Amygdala (tissue), 56 donors: ENCODE measurements around the gene ARHGAP18.
A peak's percentile ranks its signal among the peaks of the same experiment; 100 is the strongest.

Experiments used
- DNase-seq, 56 donors: peaks; one replicate each; lab custom pipeline; 2025; lab: John Stamatoyannopoulos, UW

The ARHGAP18 gene

DNA sequence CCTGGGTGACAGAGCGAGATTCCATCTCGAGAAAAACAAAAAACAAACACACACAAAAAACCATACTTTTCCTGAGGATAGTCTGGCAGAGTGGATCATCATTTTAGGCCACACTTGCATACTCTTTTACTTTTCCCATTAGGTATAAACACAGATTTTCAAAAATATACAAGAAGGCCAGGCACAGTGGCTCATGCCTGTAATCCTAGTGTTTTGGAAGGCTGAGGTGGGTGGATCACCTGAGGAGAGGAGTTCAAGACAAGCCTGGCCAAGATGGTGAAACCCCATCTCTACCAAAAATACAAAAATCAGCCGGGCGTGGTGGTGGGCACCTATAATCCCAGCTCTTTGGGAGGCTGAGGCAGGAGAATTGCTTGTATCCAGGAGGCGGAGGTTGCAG, 85.5 kb downstream of the ARHGAP18 start:
- no peak for DNase-seq

DNA sequence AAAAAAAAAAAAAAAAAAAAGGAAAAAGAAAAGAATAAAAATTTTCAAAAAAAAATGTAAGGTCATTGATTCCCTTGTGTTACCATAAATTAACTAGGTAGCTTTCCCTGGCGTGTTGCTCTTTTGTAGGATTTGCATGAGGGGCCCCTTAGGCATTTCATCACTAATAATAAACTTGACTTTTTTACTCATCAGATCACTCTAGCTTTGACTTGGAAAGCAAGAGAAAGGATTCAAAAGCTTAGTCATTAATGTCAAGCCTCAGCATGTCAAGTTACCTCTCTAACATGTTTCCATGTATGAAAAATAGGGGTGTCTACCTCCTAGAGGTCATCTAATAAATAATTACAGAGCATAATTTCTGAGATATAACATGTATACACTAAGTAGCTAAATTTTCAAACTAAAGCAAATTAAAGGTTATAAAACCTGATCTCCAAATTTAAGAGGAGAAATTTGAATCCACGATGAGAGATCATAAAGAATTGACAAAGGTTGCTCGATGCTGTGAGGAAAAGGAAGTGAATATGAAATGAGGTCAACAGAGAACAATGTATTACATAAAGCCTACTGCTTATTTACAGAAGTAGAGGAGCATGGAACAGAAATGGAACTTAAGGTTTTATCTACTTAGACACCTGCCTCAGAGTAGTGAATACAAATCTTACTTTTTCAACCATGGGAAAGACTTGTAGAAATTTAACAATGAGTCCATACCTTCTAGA, 86.8 kb downstream of the ARHGAP18 start:
- DNase-seq, result no peak

DNA sequence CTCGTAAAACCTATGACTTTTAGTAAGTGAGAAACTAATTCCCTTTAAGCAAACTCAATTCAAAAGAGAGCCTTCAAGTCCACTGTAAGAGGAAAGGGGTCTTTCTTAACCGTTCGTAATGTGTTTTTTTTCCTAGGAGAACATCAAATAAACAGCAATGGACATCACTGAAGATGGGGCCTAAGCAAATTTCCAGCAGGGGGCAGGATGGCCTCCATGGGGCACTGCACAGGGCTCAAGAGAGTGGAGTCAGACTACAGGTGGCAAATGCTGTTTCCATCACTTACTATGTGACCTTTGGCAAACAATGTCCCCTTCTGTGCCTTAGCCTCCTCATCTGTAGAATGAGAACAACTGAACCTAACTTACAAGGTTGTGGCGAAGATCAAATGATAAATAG, 88.7 kb downstream of the ARHGAP18 start:
- no peak for DNase-seq

DNA sequence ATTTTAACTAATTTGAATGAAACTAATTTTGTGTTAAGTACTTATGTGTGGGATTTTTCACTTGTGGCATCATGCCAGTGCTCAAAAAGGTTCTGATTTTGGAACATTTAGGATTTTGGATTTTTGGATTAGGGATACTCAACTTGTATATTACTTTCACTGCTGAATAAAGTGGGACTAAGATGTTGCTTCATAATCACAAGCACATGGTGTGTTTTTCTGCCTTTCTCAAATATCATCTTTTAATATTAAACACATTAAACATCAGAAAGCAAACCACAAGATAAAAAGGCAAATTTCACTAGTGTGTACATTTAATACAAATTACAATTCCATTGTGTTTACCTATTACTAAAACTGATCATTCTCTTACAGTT, 89.8 kb downstream of the ARHGAP18 start:
- DNase-seq, result no peak

DNA sequence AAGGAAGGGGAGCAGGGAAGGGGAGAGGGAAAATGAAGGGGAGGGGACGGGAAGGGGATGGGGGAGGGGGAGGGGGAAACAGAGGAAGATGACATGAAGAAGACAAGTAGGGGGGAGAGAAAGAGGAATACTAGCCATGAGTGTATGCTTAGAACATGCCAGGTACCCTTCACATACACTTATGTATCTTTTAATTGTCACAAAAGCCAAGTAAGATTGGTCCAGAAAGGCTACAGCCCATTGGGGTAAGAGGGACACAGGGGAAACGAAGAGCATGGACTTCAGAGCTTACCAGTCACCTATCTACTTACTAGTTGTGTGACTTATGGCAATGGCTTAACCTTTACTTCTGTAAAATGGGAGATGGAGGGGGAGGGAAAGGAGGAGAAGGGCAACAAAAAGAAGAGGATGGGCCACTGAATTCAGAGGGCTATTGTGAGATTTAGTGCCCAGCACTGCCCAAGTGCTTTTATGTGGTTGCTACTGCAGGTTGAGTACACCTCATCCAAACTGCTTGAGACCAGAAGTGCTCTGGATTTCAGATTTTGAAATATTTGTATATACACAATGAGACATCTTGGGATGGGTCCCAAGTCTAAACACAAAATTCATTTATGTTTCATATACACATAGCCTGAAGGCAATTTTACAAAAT, 90.3 kb downstream of the ARHGAP18 start:
- no peak for DNase-seq

DNA sequence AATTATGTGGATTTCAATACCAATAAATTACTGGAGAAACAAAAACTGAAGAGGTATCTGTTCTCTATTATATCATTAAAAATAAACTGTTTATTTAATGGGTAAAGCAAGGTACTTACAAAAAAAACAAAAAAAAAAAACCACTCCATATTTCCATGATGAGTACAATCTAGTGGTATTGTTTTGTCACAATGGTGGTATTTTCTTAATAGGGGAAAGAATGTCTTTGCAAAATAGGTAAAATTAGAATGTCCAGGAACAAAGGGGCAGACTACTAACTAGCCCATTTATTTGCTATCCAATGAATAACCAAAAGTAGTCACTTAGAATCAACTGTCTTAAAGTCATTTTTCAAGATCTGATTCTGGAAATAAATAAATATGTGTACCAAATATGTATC, 92.0 kb downstream of the ARHGAP18 start:
- no peak for DNase-seq

DNA sequence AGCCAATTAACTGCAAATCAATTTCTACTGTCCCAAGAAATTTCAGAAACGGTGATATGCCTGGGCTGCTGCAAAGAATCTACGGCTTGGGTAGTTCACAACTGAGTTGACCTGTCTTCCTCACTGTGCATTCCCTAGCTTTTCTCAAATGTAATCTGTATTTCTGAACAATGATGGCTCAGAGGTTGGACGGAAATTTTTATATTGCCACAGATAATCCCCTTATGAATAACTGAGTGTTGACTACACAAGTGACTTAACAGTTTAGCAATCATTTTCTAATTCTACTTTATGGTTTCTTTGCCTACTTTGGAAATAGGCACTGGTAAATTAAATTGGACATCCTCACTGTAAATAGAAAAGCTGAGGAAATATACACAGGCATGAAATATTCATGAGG, 94.5 kb downstream of the ARHGAP18 start:
- DNase-seq, result no peak

DNA sequence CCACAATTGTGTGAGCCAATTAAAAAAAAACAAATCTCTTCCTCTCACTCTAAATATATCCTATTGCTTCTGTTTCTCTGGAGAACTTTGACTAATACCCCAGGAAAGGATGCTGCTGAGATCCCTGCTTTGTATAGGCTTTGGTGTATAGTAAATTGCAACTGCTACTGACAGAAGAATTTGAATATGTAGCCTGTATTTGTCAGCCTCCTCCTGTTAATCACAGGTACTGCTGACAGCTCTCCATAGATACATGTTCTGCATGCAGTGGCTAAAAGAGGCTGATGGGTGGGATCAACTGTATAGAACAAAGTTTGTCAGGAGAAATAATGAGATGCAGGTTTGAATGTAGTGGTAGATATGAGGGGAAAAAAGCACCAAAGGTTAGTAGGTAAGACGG, 95.0 kb downstream of the ARHGAP18 start:
- DNase-seq, result no peak

DNA sequence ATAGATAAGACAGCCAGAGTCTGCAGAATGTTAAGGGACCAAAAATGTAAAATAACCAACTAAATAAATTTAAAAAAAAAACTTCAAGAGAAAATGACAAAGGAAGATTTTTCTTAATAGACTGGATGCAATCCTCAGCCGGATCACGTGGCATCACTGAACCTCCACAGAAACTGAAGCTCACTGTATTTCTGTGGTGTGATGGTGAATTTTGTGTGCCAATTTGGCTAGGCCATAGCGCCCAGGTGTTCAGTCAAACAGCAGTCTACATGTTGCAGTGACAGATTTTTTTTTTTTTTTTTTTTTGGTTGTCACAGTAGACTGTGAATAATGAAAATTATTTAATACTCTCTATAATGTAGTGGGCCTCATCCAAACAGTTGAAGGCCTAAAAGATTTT, 95.5 kb downstream of the ARHGAP18 start:
- DNase-seq, result no peak

DNA sequence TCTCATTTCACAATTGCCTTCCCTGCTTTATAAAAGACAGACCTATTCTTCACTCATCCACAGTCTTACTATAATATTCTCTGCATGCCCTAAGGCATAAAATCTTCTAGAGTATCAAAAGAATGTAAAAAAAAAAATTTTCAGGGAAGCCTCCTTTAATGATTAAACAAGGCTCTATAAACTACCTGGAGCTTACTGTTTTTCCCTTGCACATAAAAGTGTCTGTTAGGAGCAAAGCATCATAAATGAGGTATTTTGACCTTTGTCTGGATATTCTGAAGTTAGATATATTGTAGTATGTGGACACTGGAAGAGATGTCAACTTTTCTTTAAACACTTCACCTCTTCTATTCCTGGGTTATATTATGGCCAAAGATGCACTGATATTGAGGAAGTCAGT, 97.5 kb downstream of the ARHGAP18 start:
- DNase-seq, result no peak

DNA sequence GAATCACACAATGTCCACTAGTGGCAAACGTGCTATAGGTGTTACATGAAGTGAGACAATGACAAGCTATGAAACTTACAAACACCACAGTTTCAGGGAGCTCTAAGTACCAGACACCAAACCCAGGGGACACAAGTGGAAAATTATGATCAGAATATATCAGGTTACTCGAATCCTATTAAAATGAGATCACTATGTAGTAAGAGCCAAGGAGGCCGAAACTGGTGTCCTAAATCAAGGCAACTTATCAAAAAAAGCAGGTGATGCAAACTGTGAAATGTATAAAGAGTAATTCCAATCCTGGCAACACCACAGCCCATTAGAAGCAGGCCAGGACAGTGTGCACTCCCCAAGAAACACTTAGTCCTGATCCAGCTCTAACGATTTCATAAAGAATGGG, 100.3 kb downstream of the ARHGAP18 start:
- DNase-seq, result no peak

DNA sequence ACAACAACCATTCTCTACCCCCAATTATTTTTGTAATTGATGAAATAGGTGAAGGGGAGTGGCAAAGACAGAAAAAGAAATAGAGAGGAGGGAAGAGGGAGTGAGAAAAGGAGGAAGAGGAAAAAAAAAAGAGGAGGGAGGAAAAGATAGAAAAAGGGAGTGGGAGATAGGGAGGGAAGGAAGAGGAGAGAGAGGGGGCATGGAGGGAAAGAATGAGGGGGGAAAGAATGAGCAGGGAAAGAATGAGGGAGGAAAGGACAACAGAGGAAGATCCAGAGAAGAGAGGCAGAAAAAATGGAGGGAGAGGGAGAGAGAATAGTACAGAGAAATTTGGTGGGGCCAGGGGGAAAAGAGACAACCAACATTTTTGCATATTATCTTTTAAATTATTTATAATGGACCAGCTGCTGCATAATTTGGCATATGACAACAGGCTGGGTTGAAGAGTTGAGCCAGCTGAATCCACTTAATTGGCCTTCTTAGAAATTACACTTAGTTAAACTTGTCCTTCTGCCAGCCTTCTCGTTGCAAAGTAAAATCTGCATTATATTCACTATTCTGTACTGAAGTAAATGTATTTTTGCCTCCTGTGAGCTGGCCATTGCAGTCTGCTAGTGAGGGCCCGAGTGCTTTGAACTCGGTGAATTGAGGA, 101.0 kb downstream of the ARHGAP18 start:
- no peak for DNase-seq

DNA sequence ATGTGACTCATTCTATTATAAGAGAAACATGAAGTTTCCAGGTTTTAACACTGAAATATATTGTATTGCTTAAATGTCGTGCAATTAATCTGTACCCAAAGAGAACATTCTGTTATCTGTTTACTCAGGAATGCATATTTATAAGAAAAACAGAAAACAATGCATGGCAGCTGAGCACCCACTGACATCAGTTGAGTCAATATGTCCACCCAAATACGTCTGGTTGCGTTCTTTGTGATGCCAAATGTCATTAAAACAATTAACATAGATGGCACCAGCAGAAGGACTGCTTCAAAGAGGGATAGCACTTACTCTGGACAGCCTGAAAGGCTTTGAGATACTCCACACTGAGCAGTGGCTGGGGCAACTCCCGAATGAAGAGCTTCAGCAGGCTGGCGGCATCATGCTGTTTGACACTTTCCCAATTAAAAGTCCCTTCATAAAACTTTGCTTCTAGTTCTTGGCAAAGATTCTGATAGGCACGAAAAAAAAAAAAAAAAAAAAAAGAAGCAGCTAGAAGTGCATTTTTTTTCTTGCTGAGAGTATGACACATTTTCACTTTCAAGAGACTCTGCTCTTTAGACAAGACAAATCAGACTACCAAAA, 102.3 kb downstream of the ARHGAP18 start:
- DNase-seq, result peak in 1 of 56 donors; percentile 22

DNA sequence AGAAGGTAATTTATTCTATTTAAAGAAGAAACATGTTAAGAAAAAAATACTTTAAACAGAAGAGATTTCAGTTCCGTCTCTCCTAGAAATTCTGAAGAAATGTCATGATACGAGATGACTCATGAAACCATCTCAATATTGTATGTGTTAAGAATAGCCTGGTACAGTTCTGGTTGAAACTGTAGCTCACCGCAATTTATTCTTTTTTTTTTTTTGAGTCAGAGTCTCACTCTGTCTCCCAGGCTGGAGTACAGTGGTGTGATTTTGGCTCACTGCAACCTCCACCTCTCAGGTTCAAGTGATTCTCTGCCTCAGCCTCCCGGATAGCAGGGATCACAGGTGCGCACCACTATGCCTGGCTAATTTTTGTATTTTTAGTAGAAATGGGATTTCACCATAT, 103.3 kb downstream of the ARHGAP18 start:
- DNase-seq, result no peak

DNA sequence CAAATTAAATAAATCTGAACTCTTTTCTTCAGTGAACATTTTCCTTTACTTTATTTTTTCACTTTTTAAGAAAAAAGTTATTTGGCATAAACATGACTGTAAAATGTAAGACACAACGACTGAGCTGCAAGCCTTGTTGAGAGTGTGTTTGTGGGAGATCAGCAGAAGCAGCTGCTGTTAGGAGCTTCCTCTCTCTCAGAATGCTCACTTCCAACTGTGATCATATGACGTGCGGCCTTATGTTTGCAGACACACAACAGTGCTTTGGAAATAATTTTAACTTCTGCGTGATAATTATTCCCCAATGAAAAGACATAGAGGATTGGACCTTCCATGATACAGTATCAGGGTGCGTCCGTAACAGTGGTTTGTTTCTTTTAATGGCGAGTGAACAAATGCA, 104.0 kb downstream of the ARHGAP18 start:
- DNase-seq, result peak in 3 of 56 donors; percentile 8 to 22 (median 11)

DNA sequence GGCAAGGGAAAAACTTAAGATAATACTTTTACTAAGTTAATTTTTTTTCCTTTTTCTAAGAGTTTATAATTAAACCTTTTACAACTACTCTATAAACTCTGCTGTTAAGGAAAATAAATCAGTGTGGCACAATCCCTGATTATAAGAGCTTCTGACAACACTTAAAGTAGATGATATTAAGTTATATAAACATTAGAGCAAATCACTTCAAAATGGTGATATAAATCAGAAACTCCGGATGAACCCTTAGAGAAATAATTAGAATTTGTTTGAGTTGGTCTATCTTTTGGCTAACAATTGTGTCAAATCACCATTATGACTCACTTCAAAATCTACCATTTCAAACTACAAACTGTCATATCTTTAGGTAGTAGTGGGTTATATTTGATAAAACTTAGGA, 104.9 kb downstream of the ARHGAP18 start:
- no peak for DNase-seq

DNA sequence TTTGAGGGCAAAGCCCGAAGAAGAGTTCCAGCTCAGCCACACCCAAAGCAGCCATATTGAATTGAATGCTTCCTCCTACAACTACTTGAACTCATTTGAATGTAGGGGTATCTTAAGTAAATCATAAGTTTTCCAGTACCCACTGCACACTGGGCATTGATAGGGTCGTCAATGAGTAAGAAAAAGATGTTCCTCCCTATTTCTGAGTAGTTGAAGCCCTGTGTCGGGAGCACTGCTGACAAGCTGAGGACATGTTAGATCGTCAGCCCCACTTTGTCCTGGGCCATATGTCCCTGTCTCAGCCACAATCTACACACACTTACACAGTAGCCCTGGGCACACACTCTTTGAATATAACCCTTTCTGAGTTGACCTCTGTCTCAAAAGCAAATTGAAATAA, 105.7 kb downstream of the ARHGAP18 start:
- DNase-seq, result no peak

DNA sequence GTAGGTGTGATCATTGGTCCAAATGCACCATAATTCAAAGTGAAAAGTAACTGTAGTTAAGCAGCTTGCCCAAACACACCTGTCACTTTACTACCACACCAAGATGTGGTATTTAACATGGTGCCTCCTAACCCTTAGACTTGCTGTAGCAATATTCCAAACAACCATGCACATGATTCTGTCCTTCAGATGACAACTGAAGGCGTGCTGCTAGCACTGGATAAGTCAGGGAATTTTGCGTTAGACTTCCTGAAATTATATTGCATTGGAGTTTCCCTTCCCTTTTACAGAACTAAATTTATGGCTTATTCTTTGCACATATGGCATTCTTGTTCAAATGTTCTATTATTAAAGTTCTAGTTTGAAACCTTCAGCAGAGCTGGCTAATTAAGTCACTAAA, 106.2 kb downstream of the ARHGAP18 start:
- DNase-seq, result no peak

DNA sequence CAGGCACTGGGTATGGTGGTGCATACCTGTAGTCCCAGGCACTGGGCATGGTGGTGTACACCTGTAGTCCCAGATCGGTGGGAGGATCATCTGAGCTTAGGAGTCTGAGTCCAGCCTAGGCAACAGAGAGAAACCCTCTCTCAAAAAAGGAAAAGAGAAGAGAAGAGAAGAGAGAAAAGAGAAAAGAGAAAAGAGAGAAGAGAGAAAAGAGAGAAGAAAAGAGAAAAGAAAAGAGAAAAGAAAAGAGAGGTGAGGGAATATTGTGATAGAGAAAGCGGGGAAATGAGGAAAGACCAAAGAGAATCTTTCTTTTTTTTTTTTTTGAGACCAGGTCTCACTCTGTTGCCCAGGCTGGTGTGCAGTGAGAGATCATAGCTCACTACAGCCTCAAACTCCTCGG, 108.7 kb downstream of the ARHGAP18 start:
- no peak for DNase-seq

DNA sequence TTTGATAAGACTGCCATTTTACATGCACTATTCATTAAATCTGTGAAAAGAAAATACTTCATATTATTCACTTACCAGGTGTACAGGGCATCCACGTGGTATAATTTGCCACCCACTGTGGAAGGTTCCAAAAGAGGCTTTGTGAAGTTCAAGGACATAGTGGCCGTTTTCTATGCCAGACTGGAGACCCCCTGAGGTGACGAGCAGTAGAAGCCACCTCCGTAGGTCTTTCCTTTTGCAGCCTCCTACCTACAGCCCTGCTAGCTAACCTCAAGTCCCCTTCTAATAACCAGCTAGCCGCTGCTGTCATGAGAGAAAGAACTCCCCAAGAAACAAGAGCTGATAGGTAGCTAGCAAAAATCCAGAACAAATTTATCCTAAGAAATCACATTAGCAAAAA, 110.5 kb downstream of the ARHGAP18 start:
- no peak for DNase-seq
